HepG2 (cell line): ENCODE measurements around the gene TMEM125. TPM values are rescaled to one million over a fixed set of nuclear protein-coding genes. Genes with fewer than 3 reads are reported as not detected.

Experiments used
- ARID5B ChIP-seq: IDR thresholded peaks from 2 replicates; pipeline ENCODE4 v1.4.0; 2020; ENCODE audit warnings: mild to moderate bottlenecking, missing genetic modification reagents
- BCL6 ChIP-seq: IDR thresholded peaks from 2 replicates; pipeline ENCODE4 v1.6.1; 2016; ENCODE audit warnings: missing genetic modification reagents, missing compliant biosample characterization
- CBX5 ChIP-seq: sonication (generic); formaldehyde crosslinking; IDR thresholded peaks from 2 replicates; pipeline ENCODE4 v1.4.0; 2020; ENCODE audit warnings: missing genetic modification reagents, borderline replicate concordance
- CREB1 ChIP-seq, 2 experiments: fragments of 450-650 bp in 1 of 2; IDR thresholded peaks; 2 replicates each; pipeline ENCODE4 v1.6.1; 2016 to 2017; ENCODE audit warnings: control low read depth in 1 of 2, mild to moderate bottlenecking in 1 of 2, missing compliant biosample characterization in 1 of 2, missing genetic modification characterization in 1 of 2
- CREM ChIP-seq, 2 experiments: sonication (generic) in 1 of 2; formaldehyde crosslinking in 1 of 2; IDR thresholded peaks; 2 replicates each; pipeline versions ENCODE4 v1.4.0 to v1.6.1; 2016 to 2020; ENCODE audit warnings: antibody characterized with exemption in 1 of 2, mild to moderate bottlenecking in 1 of 2, missing genetic modification reagents in 1 of 2
- FOXP1 ChIP-seq, 2 experiments: fragments of 450-650 bp in 1 of 2; IDR thresholded peaks; 2 replicates each; pipeline ENCODE4 v1.6.1; 2017 to 2018; ENCODE audit warnings: antibody characterized with exemption in 1 of 2
- HMG20A ChIP-seq: IDR thresholded peaks from 2 replicates; pipeline ENCODE4 v1.6.1; 2016; ENCODE audit warnings: borderline replicate concordance
- KDM1A ChIP-seq: IDR thresholded peaks from 2 replicates; pipeline ENCODE4 v1.6.1; 2016; ENCODE audit warnings: missing compliant biosample characterization
- MTF1 ChIP-seq: sonication (generic); formaldehyde crosslinking; IDR thresholded peaks from 2 replicates; pipeline ENCODE4 v1.5.0; 2020; ENCODE audit warnings: missing genetic modification reagents
- NFIC ChIP-seq: IDR thresholded peaks from 2 replicates; pipeline ENCODE4 v1.6.1; 2012; ENCODE audit warnings: mild to moderate bottlenecking, low read length, inconsistent platforms
- SIN3A ChIP-seq: IDR thresholded peaks from 2 replicates; pipeline ENCODE4 v1.6.1; 2011; ENCODE audit warnings: low read depth, mild to moderate bottlenecking, control low read depth, low read length, borderline replicate concordance
- SNAPC2 ChIP-seq: sonication (generic); formaldehyde crosslinking; IDR thresholded peaks from 2 replicates; pipeline ENCODE4 v1.8.1; 2022; ENCODE audit warnings: mild to moderate bottlenecking, missing genetic modification reagents
- SOX13 ChIP-seq, 3 experiments: fragments of 450-650 bp in 1 of 3; sonication (generic) in 1 of 3; formaldehyde crosslinking in 1 of 3; IDR thresholded peaks in 2 of 3; conservative IDR thresholded peaks in 1 of 3; 2 replicates each; pipeline versions ENCODE4 v1.5.0 to v1.6.1; 2016 to 2020; ENCODE audit warnings: antibody characterized with exemption in 1 of 3, mild to moderate bottlenecking in 1 of 3, missing compliant biosample characterization in 1 of 3, missing genetic modification reagents in 1 of 3, moderate library complexity in 1 of 3
- TCF7 ChIP-seq: sonication (generic); IDR thresholded peaks from 2 replicates; pipeline ENCODE4 v1.6.1; 2016; ENCODE audit warnings: antibody characterized with exemption, low read depth
- ZBTB37 ChIP-seq: sonication (generic); formaldehyde crosslinking; IDR thresholded peaks from 2 replicates; pipeline ENCODE4 v1.4.0; 2020; ENCODE audit warnings: mild to moderate bottlenecking, missing genetic modification reagents
- ZFP36L2 ChIP-seq: sonication (generic); formaldehyde crosslinking; IDR thresholded peaks from 2 replicates; pipeline ENCODE4 v1.4.0; 2020; ENCODE audit warnings: missing genetic modification reagents
- ZGPAT ChIP-seq: IDR thresholded peaks from 2 replicates; pipeline ENCODE4 v1.6.1; 2016; ENCODE audit warnings: mild to moderate bottlenecking
- ZNF576 ChIP-seq: sonication (generic); formaldehyde crosslinking; IDR thresholded peaks from 2 replicates; pipeline ENCODE4 v1.4.0; 2020; ENCODE audit warnings: mild to moderate bottlenecking, missing genetic modification reagents
- ZNF746 ChIP-seq: sonication (generic); formaldehyde crosslinking; IDR thresholded peaks from 2 replicates; pipeline ENCODE4 v1.8.0; 2022; ENCODE audit warnings: mild to moderate bottlenecking, missing genetic modification reagents
- ZUFSP ChIP-seq: sonication (generic); formaldehyde crosslinking; IDR thresholded peaks from 2 replicates; pipeline ENCODE4 v1.9.0; 2021; ENCODE audit warnings: missing genetic modification reagents, mild to moderate bottlenecking, borderline replicate concordance
- polyA plus RNA-seq, 8 experiments: library from polyadenylated mRNA; depleted of rRNA in 3 of 8; stranded (reverse) in 7 of 8; unstranded in 1 of 8; fragments of >200 nt; fragmentation: Illumina TruSeq in 4 of 8; extraction: Trizol in 4 of 8; gene quantifications; 2 replicates each; pipeline versions ENCODE4 v1.2.1 to v1.2.3, GENCODE V29; 2011 to 2016; ENCODE audit warnings: low read depth in 4 of 8, missing spikeins in 1 of 8, mixed read lengths in 1 of 8; ENCODE audit not compliant: insufficient read depth in 1 of 8
- total RNA-seq, 5 experiments: library from RNA; depleted of rRNA; stranded (reverse); fragments of >200 nt; fragmentation: Illumina TruSeq; extraction: Trizol; gene quantifications; 2 replicates each; pipeline ENCODE4 v1.2.3, GENCODE V29; 2016; ENCODE audit warnings: low read depth in 1 of 5

TMEM125 gene
- total and polyA plus RNA-seq, 2 of the 13 experiments (the other 11 are each of a cell fraction or from before 2014, with no cell fraction given): 0.03 TPM; not detected in 1

- 0 out of 2 replicates have a peak, but pooled peaks have one; percentile 33 for TF ChIP-seq ZGPAT (CRISPR knock-in tag)
- peak; percentile 49; the same call in 1 of the 2 replicates for TF ChIP-seq KDM1A (CRISPR knock-in tag)
- no peak for TF ChIP-seq MTF1 (CRISPR knock-in tag)
- TF ChIP-seq SIN3A: no peak
- TF ChIP-seq FOXP1 (IDR thresholded peaks at IDR 0.05): no peak
- peak; percentile 62 for TF ChIP-seq FOXP1 (CRISPR knock-in tag; IDR thresholded peaks at IDR 0.05)
- no peak for TF ChIP-seq CBX5 (CRISPR knock-in tag)
- no peak for TF ChIP-seq ZFP36L2 (CRISPR knock-in tag)
- peak; percentile 30; the same call in 1 of the 2 replicates for TF ChIP-seq CREM (IDR thresholded peaks at IDR 0.05)
- no peak for TF ChIP-seq CREM (CRISPR knock-in tag; IDR thresholded peaks at IDR 0.05)
- peak; percentile 58; the same call in 1 of the 2 replicates for TF ChIP-seq ARID5B (CRISPR knock-in tag)
- TF ChIP-seq ZUFSP (CRISPR knock-in tag): no peak
- no peak for TF ChIP-seq ZNF746
- peak; percentile 60; the same call in 1 of the 2 replicates for TF ChIP-seq TCF7
- peak; percentile 37; the same call in 1 of the 2 replicates for TF ChIP-seq HMG20A
- TF ChIP-seq BCL6 (CRISPR knock-in tag): peak; percentile 77
- no peak for TF ChIP-seq CREB1 (IDR thresholded peaks at IDR 0.05)
- peak; percentile 57 for TF ChIP-seq CREB1 (CRISPR knock-in tag; IDR thresholded peaks at IDR 0.05)
- TF ChIP-seq NFIC: peak; percentile 70; the same call in 1 of the 2 replicates
- TF ChIP-seq SNAPC2 (CRISPR knock-in tag): no peak
- no peak for TF ChIP-seq ZBTB37 (CRISPR knock-in tag)
- no peak for TF ChIP-seq SOX13 (IDR thresholded peaks at IDR 0.05)
- TF ChIP-seq SOX13 (CRISPR knock-in tag; conservative IDR thresholded peaks at IDR 0.05 in 1 of 2, IDR thresholded peaks at IDR 0.05 in 1 of 2): peak in 1 of 2 experiments; percentile 33; a peak in 1 of 4 replicates
- no peak for TF ChIP-seq ZNF576 (CRISPR knock-in tag)
Observed at GRCh38 chr1:43246466-43247213, 23.1 kb upstream of the TMEM125 start (continued).
